ENCODE results near the gene ATP1B3.
A peak's percentile ranks its signal among the peaks of the same experiment; 100 is the strongest.

Gene ATP1B3

GRCh38 chr3:141926929-141927328, 50.5 kb downstream of the ATP1B3 start:
- DNase-seq (ENCODE audit: low spot score), result no peak
- no peak for TF ChIP-seq CTCF (conservative IDR thresholded peaks at IDR 0.05; ENCODE audit: low read depth)
- POLR2A ChIA-PET (ENCODE audit: low non-redundant PET), result no interaction called here
- CTCF ChIA-PET, result interaction anchor here (0.6 to 1.9 kb wide), 2 partner anchors 188 to 407 kb away, joined by 3 to 4 read pairs; partner anchors contain the start of gene RNF7
- peak overlapping the region; percentile 43 for H3K27ac ChIP-seq

GRCh38 chr3:141928631-141929270, 52.3 kb downstream of the ATP1B3 start:
- ChIA-PET CTCF (interaction anchor here (0.6 to 1.9 kb wide), 4 partner anchors 8 to 468 kb away, joined by 3 to 4 read pairs (median 4); partner anchors contain the start of gene RNF7), POLR2A (ENCODE audit: low non-redundant PET) (no interaction called here)
- DNase-seq (ENCODE audit: low spot score), result no peak
- H3K27ac ChIP-seq, result peak overlapping the region; percentile 54
- no peak for TF ChIP-seq CTCF (conservative IDR thresholded peaks at IDR 0.05; ENCODE audit: low read depth)

- ChIA-PET POLR2A (ENCODE audit: low non-redundant PET) (no interaction called here), CTCF (no interaction called here)
- TF ChIP-seq CTCF (conservative IDR thresholded peaks at IDR 0.05; ENCODE audit: low read depth), result no peak
- no peak for DNase-seq (ENCODE audit: low spot score)
- H3K27ac ChIP-seq, result peak overlapping the region; percentile 54
These were observed 53.0 kb downstream of the ATP1B3 start for GRCh38 chr3:141929341-141929995.

GRCh38 chr3:141930801-141931200, 54.4 kb downstream of the ATP1B3 start:
- ChIA-PET CTCF (interaction anchor here (1.0 kb wide), 1 partner anchor 17 kb away, joined by 4 read pairs; no protein-coding TSS in a partner anchor), POLR2A (ENCODE audit: low non-redundant PET) (no interaction called here)
- no peak for TF ChIP-seq CTCF (conservative IDR thresholded peaks at IDR 0.05; ENCODE audit: low read depth)
- peak overlapping the region; percentile 54 for H3K27ac ChIP-seq
- DNase-seq (ENCODE audit: low spot score), result no peak

GRCh38 chr3:141933421-141934300, 57.2 kb downstream of the ATP1B3 start:
- ChIA-PET POLR2A (ENCODE audit: low non-redundant PET) (no interaction called here), CTCF (interaction anchor here (0.7 kb wide), 1 partner anchor 211 kb away, joined by 3 read pairs; no protein-coding TSS in a partner anchor)
- peak overlapping the region; percentile 64 for H3K27ac ChIP-seq
- TF ChIP-seq CTCF (conservative IDR thresholded peaks at IDR 0.05; ENCODE audit: low read depth), result no peak
- no peak for DNase-seq (ENCODE audit: low spot score)

- no peak for TF ChIP-seq CTCF (conservative IDR thresholded peaks at IDR 0.05; ENCODE audit: low read depth)
- no peak for DNase-seq (ENCODE audit: low spot score)
- CTCF ChIA-PET, result interaction anchor here (0.7 kb wide), 1 partner anchor 210 kb away, joined by 3 read pairs; no protein-coding TSS in a partner anchor
- H3K27ac ChIP-seq, result peak overlapping the region; percentile 64
- POLR2A ChIA-PET (ENCODE audit: low non-redundant PET), result no interaction called here
These were observed 57.9 kb downstream of the ATP1B3 start for GRCh38 chr3:141934354-141934753.

Measured in RWPE1 (cell line).